COLO668 (cell line): ENCODE results near the gene SET.

Experiments used
- DNase-seq: peaks from one replicate; lab custom pipeline; 2025; ENCODE audit not compliant: unreplicated experiment; lab: John Stamatoyannopoulos, UW

Gene SET

DNA sequence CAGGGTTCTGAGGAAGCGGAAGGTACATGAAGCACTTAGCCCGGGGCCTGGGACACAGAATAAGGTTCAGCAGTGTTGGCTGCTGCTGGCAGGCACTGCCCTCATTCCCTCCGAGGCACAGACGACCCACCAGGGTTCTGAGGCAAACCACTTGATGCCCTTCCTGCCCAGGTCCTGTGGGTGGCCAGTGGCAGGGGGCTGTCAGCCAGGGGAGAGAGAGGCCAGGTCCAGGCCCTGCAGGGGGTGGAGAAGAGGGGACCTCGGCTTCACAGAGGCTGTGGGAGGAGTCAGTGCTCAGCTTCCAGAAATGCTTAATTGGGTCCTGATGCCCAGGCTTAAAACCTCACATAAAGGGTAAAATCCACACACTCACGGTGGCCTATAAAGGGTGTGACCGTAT is 39.3 kb downstream of the SET start:
- DNase-seq = no peak

DNA sequence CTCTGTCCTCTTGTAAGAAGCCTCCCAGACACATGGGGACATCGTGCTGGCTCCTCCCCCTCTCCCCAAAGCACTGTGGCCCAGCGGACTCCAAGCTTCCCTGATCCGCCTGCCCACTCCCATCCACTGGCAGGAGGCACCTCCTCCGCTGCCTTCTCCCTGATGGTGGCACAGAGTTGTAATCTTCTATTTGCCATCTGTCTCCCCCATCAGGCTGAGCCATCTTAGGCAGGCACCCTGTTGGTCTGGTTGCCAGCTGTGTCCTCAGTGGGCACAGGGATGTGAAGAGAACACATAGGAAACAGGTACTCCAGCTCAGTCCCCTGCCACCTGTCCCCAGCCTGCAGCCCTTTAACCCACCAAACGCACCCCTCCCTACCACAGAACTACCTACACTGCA is 40.3 kb downstream of the SET start:
- DNase-seq = no peak

DNA sequence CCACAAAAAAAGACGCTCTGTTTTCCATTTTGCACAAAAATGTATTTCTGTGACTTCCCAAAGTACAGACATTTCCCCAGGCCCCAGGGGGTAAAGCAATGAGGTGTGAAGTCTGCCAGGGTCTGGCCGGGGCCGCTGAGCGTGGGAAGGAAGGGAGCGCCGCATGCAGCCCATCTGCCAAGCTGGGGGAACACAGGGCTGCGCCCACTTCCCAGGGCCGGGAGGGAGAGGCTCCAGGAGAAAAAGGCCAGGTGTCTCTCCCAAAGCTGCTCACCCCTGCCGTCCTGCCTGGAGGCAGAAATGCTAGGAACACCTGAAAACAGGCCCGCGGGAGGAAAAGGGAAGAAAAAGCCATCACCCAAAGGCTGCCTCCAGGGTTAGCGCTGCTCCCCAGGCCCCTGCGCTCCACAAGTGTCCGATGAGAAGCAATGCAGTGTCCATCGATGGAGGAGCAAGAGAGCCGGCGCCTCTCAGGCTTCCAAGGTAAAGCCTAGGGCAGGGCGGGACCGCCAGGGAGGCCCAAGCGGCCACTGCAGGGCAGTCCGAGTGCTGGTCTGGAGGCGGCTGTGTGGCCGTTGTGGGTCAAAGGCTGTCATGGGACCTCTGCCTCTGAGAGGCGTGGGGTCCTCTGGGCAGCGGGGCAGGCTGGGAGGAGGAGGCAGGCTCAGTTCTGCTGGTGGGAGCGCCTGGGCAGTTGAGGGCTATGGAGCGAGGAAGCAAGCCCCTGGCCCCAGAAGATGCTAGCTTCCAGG is 40.9 kb downstream of the SET start:
- no peak for DNase-seq

- no peak for DNase-seq
These were observed 42.1 kb downstream of the SET start for GRCh38 chr9:128731093-128731492.

- no peak for DNase-seq
These were observed 42.7 kb downstream of the SET start for GRCh38 chr9:128731691-128732090.

GRCh38 chr9:128732576-128732975 is 43.6 kb downstream of the SET start:
- DNase-seq = no peak

DNA sequence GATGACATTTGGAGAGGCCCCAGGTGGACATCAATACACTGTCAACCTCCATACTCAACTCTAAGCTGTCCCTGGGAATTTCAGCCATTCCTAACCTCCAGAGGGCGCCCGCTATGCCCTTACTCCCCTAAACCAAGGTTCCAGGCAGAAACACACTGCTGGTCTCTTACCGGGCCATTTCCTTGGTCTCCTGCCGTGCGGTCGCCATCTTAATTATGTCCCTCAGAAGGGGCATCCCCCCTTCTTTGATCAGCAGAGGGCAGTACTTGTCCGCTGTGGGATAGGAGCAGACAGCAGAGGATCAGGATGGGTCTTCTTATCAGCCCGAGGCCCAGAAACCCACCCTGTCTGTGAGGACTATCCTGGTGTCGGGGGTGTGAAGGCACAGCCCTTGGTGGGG is 44.2 kb downstream of the SET start:
- DNase-seq = peak; percentile 79

- DNase-seq = peak; percentile 55
These were observed 46.4 kb downstream of the SET start for GRCh38 chr9:128735373-128735772.

- DNase-seq = no peak
These were observed 53.4 kb downstream of the SET start for GRCh38 chr9:128742401-128742800.

GRCh38 chr9:128743421-128743820 is 54.4 kb downstream of the SET start:
- DNase-seq = no peak
